ENCODE results near the gene CHM. TPM values are rescaled to one million over a fixed set of nuclear protein-coding genes. Genes with fewer than 3 reads are reported as not detected.

Gene CHM
- total RNA-seq, 1 donor from 2014 or later: 16.6 TPM

- intact Hi-C loops (cut with micrococcal nuclease): no loop called here
Measured at GRCh38 chrX:85914431-85914830, 132.9 kb downstream of the CHM start.

GRCh38 chrX:85907316-85907715, 140.0 kb downstream of the CHM start:
- intact Hi-C loops (cut with micrococcal nuclease): no loop called here

- intact Hi-C loops (cut with micrococcal nuclease): no loop called here
Measured at GRCh38 chrX:85906399-85906798, 141.0 kb downstream of the CHM start.

GRCh38 chrX:85905851-85906250, 141.5 kb downstream of the CHM start:
- intact Hi-C loops (cut with micrococcal nuclease): no loop called here

- intact Hi-C loops (cut with micrococcal nuclease): no loop called here
Measured at GRCh38 chrX:85903692-85904471, 143.5 kb downstream of the CHM start.

GRCh38 chrX:85897362-85898126, 149.8 kb downstream of the CHM start:
- intact Hi-C loops (cut with micrococcal nuclease): no loop called here

- intact Hi-C loops (cut with micrococcal nuclease): no loop called here
Measured at GRCh38 chrX:85882601-85883000, 164.8 kb downstream of the CHM start.

GRCh38 chrX:85870585-85870984, 176.8 kb downstream of the CHM start:
- intact Hi-C loops (cut with micrococcal nuclease): no loop called here

- intact Hi-C loops (cut with micrococcal nuclease): no loop called here
Measured at GRCh38 chrX:85865324-85865723, 182.0 kb downstream of the CHM start.

GRCh38 chrX:85859426-85859825, 187.9 kb downstream of the CHM start:
- intact Hi-C loops (cut with micrococcal nuclease): no loop called here

- intact Hi-C loops (cut with micrococcal nuclease): loop anchor here (1.0 to 5.0 kb wide), 2 partner anchors 196 to 320 kb away; partner anchors contain the start of gene CHM
Measured at GRCh38 chrX:85851418-85851817, 195.9 kb downstream of the CHM start.

- intact Hi-C loops (cut with micrococcal nuclease): no loop called here
Measured at GRCh38 chrX:85836868-85837267, 210.5 kb downstream of the CHM start.

GRCh38 chrX:85828771-85829170, 218.6 kb downstream of the CHM start:
- intact Hi-C loops (cut with micrococcal nuclease): no loop called here

- intact Hi-C loops (cut with micrococcal nuclease): no loop called here
Measured at GRCh38 chrX:85815203-85815751, 232.1 kb downstream of the CHM start.

Other genes starting within 250 kb of the CHM start
- not detected in 2 replicates for gene DACH2, start 100.9 kb upstream of the CHM start, total RNA-seq